ENCODE measurements around the gene MED27.

MED27 gene

GRCh38 chr9:131851414-131851813 lies 228.3 kb downstream of the MED27 start:
- DNase-seq (ENCODE audit: low read depth), result no peak

- DNase-seq (ENCODE audit: low read depth), result no peak
Measured at GRCh38 chr9:131849391-131849790, 230.3 kb downstream of the MED27 start.

- DNase-seq (ENCODE audit: low read depth), result no peak
Measured at GRCh38 chr9:131848570-131849160, 231.0 kb downstream of the MED27 start.

- DNase-seq (ENCODE audit: low read depth), result no peak
Measured at GRCh38 chr9:131847665-131848354, 231.9 kb downstream of the MED27 start.

- DNase-seq (ENCODE audit: low read depth), result no peak
Measured at GRCh38 chr9:131845305-131846298, 234.1 kb downstream of the MED27 start.

GRCh38 chr9:131844745-131845118 lies 234.9 kb downstream of the MED27 start:
- no peak for DNase-seq (ENCODE audit: low read depth)

- DNase-seq (ENCODE audit: low read depth), result no peak
Measured at GRCh38 chr9:131843989-131844744, 235.5 kb downstream of the MED27 start.

GRCh38 chr9:131841765-131842318 lies 237.8 kb downstream of the MED27 start:
- DNase-seq (ENCODE audit: low read depth), result no peak

- no peak for DNase-seq (ENCODE audit: low read depth)
Measured at GRCh38 chr9:131840751-131841702, 238.6 kb downstream of the MED27 start.

- DNase-seq (ENCODE audit: low read depth), result no peak
Measured at GRCh38 chr9:131840220-131840619, 239.4 kb downstream of the MED27 start.

GRCh38 chr9:131839281-131840084 lies 240.2 kb downstream of the MED27 start:
- peak; percentile 40 for DNase-seq (ENCODE audit: low read depth)

GRCh38 chr9:131838530-131839280 lies 241.0 kb downstream of the MED27 start:
- DNase-seq (ENCODE audit: low read depth), result no peak

GRCh38 chr9:131837836-131838235 lies 241.8 kb downstream of the MED27 start:
- DNase-seq (ENCODE audit: low read depth), result no peak

- no peak for DNase-seq (ENCODE audit: low read depth)
Measured at GRCh38 chr9:131837316-131837715, 242.4 kb downstream of the MED27 start.

- no peak for DNase-seq (ENCODE audit: low read depth)
Measured at GRCh38 chr9:131836607-131837315, 242.9 kb downstream of the MED27 start.

- DNase-seq (ENCODE audit: low read depth), result no peak
Measured at GRCh38 chr9:131836021-131836420, 243.6 kb downstream of the MED27 start.

- DNase-seq (ENCODE audit: low read depth), result no peak
Measured at GRCh38 chr9:131835151-131835910, 244.3 kb downstream of the MED27 start.

- no peak for DNase-seq (ENCODE audit: low read depth)
Measured at GRCh38 chr9:131834721-131835120, 244.9 kb downstream of the MED27 start.

All from activated T-helper 1 cell treated with Interleukin-2 at 50 U/mL for 16 hours (primary cell).